ENCODE results near the gene ANKRD6. TPM values are rescaled to one million over a fixed set of nuclear protein-coding genes. Genes with fewer than 3 reads are reported as not detected.

Gene ANKRD6
- total RNA-seq, 1 experiment from 2014 or later: 13.9 TPM

DNA sequence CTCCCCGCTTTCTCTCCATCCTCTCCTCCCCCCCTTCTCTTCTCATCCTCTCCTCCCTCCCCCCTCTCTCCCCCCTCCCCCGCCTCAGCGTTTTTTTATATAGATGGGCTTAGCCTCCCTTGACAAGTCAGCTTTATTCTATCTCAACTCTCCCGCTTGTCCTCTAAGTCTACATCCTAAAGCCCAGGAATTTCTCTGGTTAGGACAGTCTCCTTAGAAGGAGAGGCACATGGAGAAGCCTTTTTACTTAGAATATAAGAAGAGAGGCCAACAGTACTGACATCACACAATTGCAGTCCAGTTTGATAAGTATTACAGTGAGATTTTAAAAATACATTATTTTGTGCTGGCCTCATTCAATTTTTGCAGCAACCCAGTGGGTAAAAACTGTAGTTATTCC is 122.1 kb downstream of the ANKRD6 start (continued):
- TF ChIP-seq CDX4 (CRISPR knock-in tag; IDR thresholded peaks at IDR 0.05; ENCODE audit: borderline replicate concordance): no peak
- no peak for TF ChIP-seq ELF4 (CRISPR knock-in tag; IDR thresholded peaks at IDR 0.05; ENCODE audit: low read depth)
- no peak for TF ChIP-seq HMGA2 (CRISPR knock-in tag; IDR thresholded peaks at IDR 0.05)
- no peak for TF ChIP-seq NFATC4 (CRISPR knock-in tag; IDR thresholded peaks at IDR 0.05)
- TF ChIP-seq JUN (CRISPR knock-in tag; IDR thresholded peaks at IDR 0.05): no peak
- TF ChIP-seq, protein P1, sequence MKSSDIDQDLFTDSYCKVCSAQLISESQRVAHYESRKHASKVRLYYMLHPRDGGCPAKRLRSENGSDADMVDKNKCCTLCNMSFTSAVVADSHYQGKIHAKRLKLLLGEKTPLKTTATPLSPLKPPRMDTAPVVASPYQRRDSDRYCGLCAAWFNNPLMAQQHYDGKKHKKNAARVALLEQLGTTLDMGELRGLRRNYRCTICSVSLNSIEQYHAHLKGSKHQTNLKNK (CRISPR knock-in tag; IDR thresholded peaks at IDR 0.05): no peak
- TF ChIP-seq ATF3 (CRISPR knock-in tag; conservative IDR thresholded peaks at IDR 0.05): no peak
- no peak for TF ChIP-seq STAT6 (CRISPR knock-in tag; conservative IDR thresholded peaks at IDR 0.05; ENCODE audit: low read depth)
- TF ChIP-seq ZNF121 (CRISPR knock-in tag; IDR thresholded peaks at IDR 0.05): no peak
- no peak for TF ChIP-seq CBFB (CRISPR knock-in tag; IDR thresholded peaks at IDR 0.05; ENCODE audit: low read depth)

- H3K27ac Mint-ChIP-seq: peak overlapping the region; percentile 15; the same call in 1 of the 2 replicates
- CTCF ChIA-PET: no interaction called here
- TF ChIP-seq ZNF281 (CRISPR knock-in tag; IDR thresholded peaks at IDR 0.05): no peak
- peaks cover 25% of the 10 kb centered on the region for H3K4me1 Mint-ChIP-seq
- peaks cover 29% of the 10 kb centered on the region for H3K9me3 Mint-ChIP-seq
- H3K36me3 Mint-ChIP-seq: peaks cover 17% of the 10 kb centered on the region
- peaks cover 10% of the 10 kb centered on the region for H3K27me3 Mint-ChIP-seq (ENCODE audit: low read depth)
- DNase-seq (ENCODE audit: low spot score) (no peak), ATAC-seq (peak; percentile 80)
- POLR2A ChIA-PET: no interaction called here
- peak overlapping the region; percentile 18; the same call in 1 of the 2 replicates for H3K4me3 Mint-ChIP-seq
Observed at GRCh38 chr6:89555806-89556205, 122.9 kb downstream of the ANKRD6 start.

DNA sequence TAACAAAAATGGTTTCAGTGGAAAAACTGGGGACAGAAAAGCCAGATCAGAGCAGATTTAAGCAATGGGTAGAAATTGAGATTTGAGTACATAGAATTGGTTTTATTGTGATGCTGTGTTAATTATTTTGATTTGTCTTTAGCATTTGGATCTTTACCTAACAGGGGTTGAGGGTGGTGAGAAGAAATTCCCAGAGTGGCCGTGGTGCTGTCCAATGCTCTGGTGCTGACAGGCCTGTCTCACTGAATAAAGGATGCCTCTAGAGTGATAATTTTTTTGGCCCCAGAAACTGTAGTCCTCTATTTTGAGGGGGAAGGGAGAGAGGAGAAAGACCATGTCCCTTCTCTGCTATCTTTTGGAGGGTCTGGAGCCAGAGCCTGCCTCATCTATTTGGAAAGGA is 126.5 kb downstream of the ANKRD6 start:
- Mint-ChIP-seq H3K4me1 (peaks cover 29% of the 10 kb centered on the region), H3K27me3 (ENCODE audit: low read depth) (peaks cover 10% of the 10 kb centered on the region), H3K4me3 (no peak overlapping the region), H3K36me3 (peaks cover 17% of the 10 kb centered on the region), H3K27ac (no peak overlapping the region), H3K9me3 (peaks cover 29% of the 10 kb centered on the region)
- DNase-seq (ENCODE audit: low spot score): peak; percentile 32
- POLR2A ChIA-PET: no interaction called here
- no peak for ATAC-seq
- CTCF ChIA-PET: no interaction called here
- TF ChIP-seq ELF4 (CRISPR knock-in tag; IDR thresholded peaks at IDR 0.05; ENCODE audit: low read depth) (no peak), EMX1 (CRISPR knock-in tag; IDR thresholded peaks at IDR 0.05) (no peak), NFATC4 (CRISPR knock-in tag; IDR thresholded peaks at IDR 0.05) (no peak), E2F1 (CRISPR knock-in tag; IDR thresholded peaks at IDR 0.05) (no peak), NR2C2 (CRISPR knock-in tag; IDR thresholded peaks at IDR 0.05) (no peak), USF1 (CRISPR knock-in tag; IDR thresholded peaks at IDR 0.05) (no peak), CREB1 (CRISPR knock-in tag; IDR thresholded peaks at IDR 0.05) (no peak), ZNF423 (CRISPR knock-in tag; IDR thresholded peaks at IDR 0.05) (no peak), SMAD3 (CRISPR knock-in tag; IDR thresholded peaks at IDR 0.05; ENCODE audit: borderline replicate concordance) (no peak), FOXJ3 (CRISPR knock-in tag; IDR thresholded peaks at IDR 0.05; ENCODE audit: borderline replicate concordance) (no peak), RORB (CRISPR knock-in tag; IDR thresholded peaks at IDR 0.05) (no peak), TEAD1 (CRISPR knock-in tag; IDR thresholded peaks at IDR 0.05) (no peak)
- TF ChIP-seq, protein P2, sequence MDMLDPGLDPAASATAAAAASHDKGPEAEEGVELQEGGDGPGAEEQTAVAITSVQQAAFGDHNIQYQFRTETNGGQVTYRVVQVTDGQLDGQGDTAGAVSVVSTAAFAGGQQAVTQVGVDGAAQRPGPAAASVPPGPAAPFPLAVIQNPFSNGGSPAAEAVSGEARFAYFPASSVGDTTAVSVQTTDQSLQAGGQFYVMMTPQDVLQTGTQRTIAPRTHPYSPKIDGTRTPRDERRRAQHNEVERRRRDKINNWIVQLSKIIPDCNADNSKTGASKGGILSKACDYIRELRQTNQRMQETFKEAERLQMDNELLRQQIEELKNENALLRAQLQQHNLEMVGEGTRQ (CRISPR knock-in tag; IDR thresholded peaks at IDR 0.05): no peak
- TF ChIP-seq, protein P3, sequence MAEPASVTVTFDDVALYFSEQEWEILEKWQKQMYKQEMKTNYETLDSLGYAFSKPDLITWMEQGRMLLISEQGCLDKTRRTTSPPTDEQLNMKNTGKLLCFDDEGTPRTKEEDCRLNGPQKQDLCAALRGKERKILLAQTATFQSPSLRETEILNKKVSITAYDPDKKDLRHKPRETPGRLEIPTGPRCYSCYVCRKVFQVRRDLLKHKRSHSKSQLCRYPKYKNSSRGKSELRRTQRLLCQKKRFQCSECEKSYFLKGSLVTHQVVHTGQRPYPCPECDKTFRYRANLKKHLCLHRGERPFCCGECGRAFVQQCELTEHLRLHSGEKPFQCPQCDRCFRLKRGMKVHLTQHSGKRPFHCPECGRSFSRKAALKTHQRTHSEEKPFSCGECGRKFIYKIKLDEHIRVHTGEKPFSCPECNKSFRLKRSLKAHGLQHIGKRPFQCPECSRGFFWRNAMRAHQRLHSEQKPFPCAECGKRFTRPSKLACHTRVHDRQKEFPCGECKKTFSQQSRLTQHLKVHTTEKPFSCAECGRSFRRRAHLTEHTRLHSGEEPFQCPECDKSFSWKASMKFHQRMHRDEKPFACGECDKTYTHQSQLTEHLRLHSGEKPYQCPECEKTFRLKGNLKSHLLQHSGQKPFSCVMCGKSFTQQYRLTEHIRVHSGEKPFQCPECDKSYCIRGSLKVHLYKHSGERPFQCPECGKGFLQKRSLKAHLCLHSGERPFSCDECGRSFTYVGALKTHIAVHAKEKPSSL (CRISPR knock-in tag; conservative IDR thresholded peaks at IDR 0.05): no peak
